Measurements from ENCODE around the gene MED23.

DNA sequence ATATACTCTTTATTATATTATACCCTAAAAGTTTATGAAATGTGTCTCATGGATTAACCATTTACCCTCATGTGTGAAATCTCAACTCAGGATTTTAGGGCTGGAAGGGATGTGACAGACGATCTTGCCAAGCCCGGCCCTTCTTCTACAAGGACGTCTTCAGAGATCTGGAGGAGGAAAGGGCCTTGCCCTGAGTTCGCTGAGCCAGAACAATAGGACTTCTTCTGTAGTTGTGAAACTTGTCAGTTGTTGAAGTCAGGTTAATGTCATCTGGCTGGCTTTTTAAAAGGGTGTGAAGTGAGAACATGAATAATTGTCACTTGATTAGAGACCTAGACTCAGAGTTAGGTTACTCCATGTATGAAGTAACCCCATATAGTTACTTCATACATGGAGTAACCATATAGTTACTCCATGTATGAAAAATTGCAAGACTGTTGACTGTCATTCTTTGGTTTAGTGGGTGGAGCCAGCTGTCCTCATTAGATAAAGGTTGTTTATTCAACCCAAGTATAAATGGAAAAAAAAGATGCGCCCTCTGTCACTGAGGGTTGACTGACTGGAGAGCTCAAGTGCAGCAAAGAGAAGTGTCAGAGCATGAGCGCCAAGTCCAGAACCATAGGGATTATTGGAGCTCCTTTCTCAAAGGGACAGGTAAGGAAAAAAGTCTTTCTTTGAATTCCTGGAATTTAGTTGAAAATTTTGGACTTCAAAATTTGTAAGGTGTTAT is 55.2 kb downstream of the MED23 start, which contains the start of gene ARG1:
- TF ChIP-seq, protein P1, sequence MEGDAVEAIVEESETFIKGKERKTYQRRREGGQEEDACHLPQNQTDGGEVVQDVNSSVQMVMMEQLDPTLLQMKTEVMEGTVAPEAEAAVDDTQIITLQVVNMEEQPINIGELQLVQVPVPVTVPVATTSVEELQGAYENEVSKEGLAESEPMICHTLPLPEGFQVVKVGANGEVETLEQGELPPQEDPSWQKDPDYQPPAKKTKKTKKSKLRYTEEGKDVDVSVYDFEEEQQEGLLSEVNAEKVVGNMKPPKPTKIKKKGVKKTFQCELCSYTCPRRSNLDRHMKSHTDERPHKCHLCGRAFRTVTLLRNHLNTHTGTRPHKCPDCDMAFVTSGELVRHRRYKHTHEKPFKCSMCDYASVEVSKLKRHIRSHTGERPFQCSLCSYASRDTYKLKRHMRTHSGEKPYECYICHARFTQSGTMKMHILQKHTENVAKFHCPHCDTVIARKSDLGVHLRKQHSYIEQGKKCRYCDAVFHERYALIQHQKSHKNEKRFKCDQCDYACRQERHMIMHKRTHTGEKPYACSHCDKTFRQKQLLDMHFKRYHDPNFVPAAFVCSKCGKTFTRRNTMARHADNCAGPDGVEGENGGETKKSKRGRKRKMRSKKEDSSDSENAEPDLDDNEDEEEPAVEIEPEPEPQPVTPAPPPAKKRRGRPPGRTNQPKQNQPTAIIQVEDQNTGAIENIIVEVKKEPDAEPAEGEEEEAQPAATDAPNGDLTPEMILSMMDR (conservative IDR thresholded peaks at IDR 0.05 in 1 of 2, IDR thresholded peaks at IDR 0.05 in 1 of 2; ENCODE audit: low read depth in 1 of 2, low read length in 2 of 2): no peak
- no peak for TF ChIP-seq EZH2 (IDR thresholded peaks at IDR 0.05; ENCODE audit: low read length, missing control alignments)

Data from fibroblast of lung (primary cell).